GM21786 (cell line): ENCODE data around the gene RNASEL.
A peak's percentile ranks its signal among the peaks of the same experiment; 100 is the strongest.

Experiments
- ATAC-seq: cut with Tn5 transposase; IDR thresholded peaks from one replicate; pipeline ENCODE4 v1.9.1; 2021; ENCODE audit not compliant: unreplicated experiment

The RNASEL gene

GRCh38 chr1:182600745-182601415, 11.8 kb upstream of the RNASEL start:
- ATAC-seq = no peak

DNA sequence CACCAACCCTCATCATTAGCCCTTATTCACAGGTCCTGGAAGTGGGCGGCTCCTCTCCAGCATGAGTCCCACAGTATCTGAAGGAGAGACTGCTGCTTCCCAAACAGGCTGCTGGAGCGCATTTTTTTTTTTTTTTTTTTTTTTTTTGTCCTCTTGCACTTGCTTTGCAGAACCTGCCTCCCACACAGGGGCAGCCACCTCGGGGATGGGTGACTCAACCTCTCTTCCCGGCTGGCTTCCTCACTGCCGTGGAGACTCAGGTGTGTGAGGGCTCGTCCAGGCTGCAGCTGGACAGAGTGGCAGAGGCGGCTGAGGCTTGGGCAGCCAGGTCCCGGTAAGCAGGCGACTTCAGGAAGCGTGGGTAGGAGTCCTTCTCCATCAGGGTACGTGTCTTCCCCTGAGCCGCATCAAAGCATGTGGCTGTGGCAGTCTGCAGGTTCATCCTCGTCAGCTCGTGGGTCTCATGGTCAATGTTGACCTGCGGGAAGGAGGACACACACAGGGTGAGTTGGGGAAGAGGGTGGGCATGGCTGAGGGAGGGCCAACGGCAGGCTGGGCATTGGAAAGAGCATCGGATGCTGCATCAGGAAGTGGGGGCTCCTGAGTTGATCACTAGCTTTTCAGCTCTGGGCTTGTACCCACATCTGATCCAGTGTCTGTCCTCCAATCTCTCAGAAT, 11.1 kb upstream of the RNASEL start:
- no peak for ATAC-seq

DNA sequence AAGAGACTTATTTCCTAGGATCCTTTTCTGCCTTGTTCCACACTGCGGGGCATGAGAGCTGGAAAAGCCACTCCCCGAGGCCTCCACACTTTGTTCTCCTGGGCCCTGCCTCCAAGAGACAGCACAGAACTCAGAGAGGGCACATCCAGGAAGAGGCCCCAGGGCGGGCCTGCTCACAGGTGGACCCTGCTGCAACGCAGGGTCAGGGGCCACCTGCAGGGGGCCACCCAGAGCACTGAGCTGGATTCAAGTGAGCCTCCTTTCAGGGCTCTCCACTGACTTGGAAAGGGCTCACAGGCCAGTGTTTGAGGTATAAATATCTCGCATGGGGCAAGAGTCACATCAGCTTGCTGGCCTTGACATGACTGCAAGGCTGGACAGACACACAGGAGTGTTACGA, 10.3 kb upstream of the RNASEL start:
- no peak for ATAC-seq

DNA sequence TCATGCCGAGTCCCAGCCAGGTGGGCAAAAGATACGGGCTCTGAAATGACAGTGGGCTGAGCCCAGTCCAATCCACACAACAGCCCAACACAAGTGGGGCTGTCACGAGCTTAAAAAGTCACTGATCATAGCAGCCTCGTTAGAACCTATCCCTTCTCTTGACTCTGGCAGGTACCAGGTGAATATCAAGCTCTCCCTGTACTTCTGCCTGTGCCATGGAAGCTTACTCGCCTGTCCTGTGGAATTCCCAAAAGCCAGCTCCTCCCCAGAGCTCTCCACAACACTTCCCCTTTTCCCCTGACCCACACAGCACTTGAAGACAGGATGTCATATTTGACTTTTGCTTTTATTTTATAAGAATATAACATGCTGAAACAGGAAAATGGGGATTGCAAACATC, 9.2 kb upstream of the RNASEL start:
- ATAC-seq = no peak

DNA sequence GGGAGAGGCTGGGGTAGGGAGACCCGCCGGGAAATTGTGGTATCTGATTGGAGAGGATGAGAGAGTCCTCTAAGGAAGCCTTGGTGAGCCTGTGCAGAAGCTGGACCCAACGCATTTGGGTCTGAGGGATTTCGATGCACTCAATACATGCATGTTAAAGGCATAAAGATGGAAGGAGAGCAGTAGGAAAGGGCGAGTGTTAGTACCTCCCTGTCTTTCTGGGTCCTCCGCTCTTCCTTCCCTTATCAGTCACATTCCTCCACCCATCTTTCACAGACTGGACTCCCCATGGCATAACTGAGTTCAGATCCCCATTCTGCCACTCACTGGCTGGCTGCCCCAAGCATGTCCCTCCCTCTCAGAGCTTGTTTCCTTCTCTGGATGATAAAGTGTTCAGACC, 7.9 kb upstream of the RNASEL start:
- no peak for ATAC-seq

DNA sequence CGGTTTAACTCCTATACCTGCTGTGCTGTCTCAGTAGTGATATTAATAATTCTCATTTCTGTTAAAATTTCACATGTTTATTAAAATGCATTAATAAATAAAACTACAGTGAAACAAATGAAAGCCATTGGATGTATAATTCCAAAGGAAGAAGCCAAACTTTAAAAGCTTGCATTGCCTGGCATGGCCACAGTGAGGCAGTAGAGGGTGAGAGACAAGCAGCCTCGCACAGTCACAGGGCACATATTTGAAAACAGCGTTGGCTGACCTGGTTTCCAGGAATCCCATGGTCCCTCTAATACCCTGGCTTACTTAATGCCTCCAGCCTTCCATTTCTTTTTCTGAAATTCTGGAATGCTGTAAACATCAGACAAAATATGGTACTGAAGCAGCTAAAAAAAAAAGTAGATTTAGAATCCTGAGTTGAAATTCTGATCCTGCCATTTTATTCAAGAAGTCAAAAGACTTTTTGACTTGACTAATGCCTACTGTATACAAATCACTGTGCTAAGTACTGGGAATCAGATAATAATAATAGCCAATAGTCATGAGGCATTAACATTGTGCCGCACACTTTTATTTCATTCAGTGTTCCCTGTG, 6.7 kb upstream of the RNASEL start:
- no peak for ATAC-seq

- ATAC-seq = no peak
These were observed 875 bp upstream of the RNASEL start for GRCh38 chr1:182589931-182590330.

DNA sequence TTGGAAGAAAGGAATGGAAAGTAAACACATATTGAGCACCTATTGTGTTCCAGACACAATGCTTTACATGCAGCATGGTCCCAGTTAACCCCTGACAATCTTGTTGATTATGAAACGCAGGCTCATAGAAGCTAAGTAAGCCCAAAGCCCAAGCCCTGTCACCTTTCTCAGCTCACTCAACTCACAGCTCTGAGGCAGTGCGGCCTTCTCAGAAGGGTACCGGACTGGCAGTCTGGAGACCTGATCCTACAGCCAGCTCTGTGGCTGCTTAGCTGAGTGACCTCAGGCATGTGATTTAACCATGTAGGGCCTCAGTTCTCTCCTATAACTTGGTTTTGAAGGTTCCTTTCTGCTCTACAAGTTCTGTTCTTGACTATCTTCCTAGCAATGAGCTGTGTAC, 464 bp upstream of the RNASEL start:
- ATAC-seq = peak; percentile 7

- ATAC-seq = no peak
These were observed 1.2 kb downstream of the RNASEL start for GRCh38 chr1:182587666-182588499.

DNA sequence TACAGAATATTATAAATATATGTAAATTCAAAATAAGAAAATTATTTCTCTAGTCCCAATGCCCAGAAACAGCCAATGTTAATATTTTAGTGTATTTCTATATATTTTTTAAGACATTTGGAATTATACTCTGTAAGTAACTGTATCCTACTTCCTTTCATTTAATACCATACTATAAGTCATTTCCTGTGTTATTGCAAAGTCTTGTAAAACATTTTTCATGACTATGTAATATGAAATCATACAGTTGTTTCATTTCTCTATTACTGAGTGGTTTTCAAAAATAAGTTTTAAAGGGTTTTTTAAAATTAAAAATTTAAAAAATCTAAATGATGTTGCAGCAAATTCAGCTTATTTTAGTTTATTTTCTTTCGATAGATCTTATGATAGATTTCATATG, 2.0 kb downstream of the RNASEL start:
- no peak for ATAC-seq

- no peak for ATAC-seq
These were observed 2.7 kb downstream of the RNASEL start for GRCh38 chr1:182586380-182586779.

DNA sequence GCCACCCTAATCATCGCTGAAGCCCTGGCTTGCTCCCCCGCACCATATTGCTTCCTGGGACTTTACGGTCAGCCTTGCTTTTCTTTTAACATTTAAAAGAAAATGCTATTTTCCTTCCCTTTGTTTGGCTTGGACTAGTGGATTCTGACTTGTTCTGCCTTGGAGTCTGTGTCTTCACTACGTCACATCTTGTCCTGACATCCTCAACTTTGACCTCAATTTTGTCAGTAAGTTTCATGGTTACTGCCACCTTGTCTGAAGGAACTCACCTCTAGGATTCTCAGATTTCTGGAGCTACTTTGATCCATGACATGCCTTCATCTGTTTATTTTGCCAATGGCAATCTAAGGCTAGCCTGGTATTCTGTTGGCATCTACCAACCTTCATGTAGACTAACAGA, 4.3 kb downstream of the RNASEL start:
- no peak for ATAC-seq

DNA sequence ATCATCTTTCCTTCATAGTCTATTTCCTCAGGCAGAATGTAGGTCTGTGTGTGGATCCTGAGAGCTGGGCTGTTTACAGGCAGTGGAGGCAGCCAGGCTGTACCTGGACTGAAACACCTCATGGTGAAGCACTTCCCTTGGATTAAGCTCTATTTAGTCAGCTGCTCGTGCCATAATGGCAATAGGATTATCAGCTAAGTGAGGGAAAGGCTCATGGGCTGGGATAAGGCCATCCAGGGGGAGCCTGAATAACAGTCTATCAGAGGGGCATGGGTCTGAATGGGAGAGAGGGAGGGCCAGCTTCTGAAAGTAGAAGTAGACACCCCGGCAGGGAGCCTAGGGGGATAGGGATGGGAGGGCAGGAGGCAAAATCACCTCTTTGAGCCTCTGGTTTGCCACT, 8.3 kb downstream of the RNASEL start:
- ATAC-seq = no peak

GRCh38 chr1:182575540-182576149, 13.4 kb downstream of the RNASEL start:
- ATAC-seq = no peak

- no peak for ATAC-seq
These were observed 14.9 kb downstream of the RNASEL start for GRCh38 chr1:182574156-182574555.

DNA sequence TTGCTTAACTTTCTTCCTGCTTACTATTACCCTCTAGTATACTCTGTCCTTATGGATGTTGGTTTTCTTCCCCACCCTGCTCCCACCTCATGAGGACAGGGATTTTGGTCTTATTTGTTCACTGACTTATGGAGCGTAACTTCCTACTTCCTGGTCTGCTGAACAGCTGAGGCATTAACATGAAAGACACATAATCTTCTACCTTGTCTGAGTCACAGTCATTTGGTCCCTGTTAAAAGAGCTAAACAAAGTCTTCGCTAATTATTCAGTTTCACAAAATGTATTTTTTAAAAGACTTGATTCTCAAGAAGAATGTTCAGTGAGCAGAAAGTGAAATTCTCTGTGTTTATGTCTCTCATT, 18.5 kb downstream of the RNASEL start:
- no peak for ATAC-seq

- ATAC-seq = no peak
These were observed 19.0 kb downstream of the RNASEL start for GRCh38 chr1:182569939-182570610.

DNA sequence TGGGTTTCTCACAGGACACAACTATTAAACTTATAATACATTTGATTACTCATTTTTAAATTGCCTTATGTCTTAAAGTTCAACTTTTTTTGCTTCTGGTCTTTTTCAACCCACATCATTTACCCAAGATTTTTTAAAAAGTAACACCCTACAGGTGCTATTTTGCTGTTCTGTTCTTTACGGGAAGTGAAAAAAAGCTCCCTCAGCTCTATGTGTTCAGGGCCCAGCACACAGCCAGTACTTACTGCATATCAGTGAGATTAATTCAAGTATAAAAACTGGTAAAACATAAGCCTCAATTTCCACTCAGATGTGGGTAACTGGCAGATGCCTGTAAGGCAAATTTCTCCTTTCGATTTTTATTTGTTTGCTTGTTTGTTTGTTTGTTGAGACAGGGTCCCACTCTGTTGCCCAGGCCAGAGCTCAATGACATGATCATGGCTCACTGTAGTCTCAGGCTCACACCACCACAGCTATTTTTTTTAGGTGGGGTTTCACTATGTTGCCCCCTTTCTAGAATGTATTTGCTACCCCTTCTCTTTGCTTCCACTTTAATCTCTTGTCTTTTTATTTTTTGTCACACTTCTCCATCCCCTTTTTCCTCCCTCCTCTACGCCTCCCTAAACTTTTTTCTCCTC, 20.3 kb downstream of the RNASEL start:
- no peak for ATAC-seq

- no peak for ATAC-seq
These were observed 21.4 kb downstream of the RNASEL start for GRCh38 chr1:182567629-182568028.

GRCh38 chr1:182565537-182565936, 23.5 kb downstream of the RNASEL start:
- no peak for ATAC-seq
